ENCODE measurements around the gene CD101. TPM values are rescaled to one million over a fixed set of nuclear protein-coding genes. Genes with fewer than 3 reads are reported as not detected.

Gene CD101
- total RNA-seq, 1 donor from 2014 or later, result 0.74 TPM

GRCh38 chr1:117059678-117060440, 58.3 kb downstream of the CD101 start, which contains the start of gene TTF2:
TSS of gene TTF2 (plus strand) at chr1:117060326. CDS start at chr1:117060347, 21 bp downstream.
- H3K4me1 ChIP-seq, result peaks cover 20% of the 10 kb centered on the region
- no peaks in the 10 kb centered on the region for H3K9me3 ChIP-seq (replicated peaks)
- peak; percentile 51 for TF ChIP-seq CTCF (IDR thresholded peaks at IDR 0.05; ENCODE audit: borderline replicate concordance)
- DNase-seq, result peak; percentile 88
- H3K27me3 ChIP-seq (ENCODE audit: low read depth), result no peaks in the 10 kb centered on the region
- intact Hi-C loops (cut with micrococcal nuclease), result loop anchor here (5.0 to 10.0 kb wide), 5 partner anchors 208 to 695 kb away; no protein-coding TSS in a partner anchor
- H3K36me3 ChIP-seq, result no peaks in the 10 kb centered on the region
- peak within 1 kb of the TSS; percentile 40 for H3K27ac ChIP-seq (replicated peaks)
- H3K4me3 ChIP-seq, result peak within 1 kb of the TSS; percentile 81

- no peak for TF ChIP-seq CTCF (IDR thresholded peaks at IDR 0.05; ENCODE audit: borderline replicate concordance)
- H3K36me3 ChIP-seq, result no peaks in the 10 kb centered on the region
- DNase-seq, result no peak
- H3K4me3 ChIP-seq, result peak overlapping the region; percentile 81
- intact Hi-C loops (cut with micrococcal nuclease), result loop anchor here (10.0 kb wide), 2 partner anchors 224 to 694 kb away; no protein-coding TSS in a partner anchor
- H3K27me3 ChIP-seq (ENCODE audit: low read depth), result no peaks in the 10 kb centered on the region
- peaks cover 20% of the 10 kb centered on the region for H3K4me1 ChIP-seq
- peak overlapping the region; percentile 40 for H3K27ac ChIP-seq (replicated peaks)
- no peaks in the 10 kb centered on the region for H3K9me3 ChIP-seq (replicated peaks)
These were observed 59.1 kb downstream of the CD101 start for GRCh38 chr1:117060441-117061317.

- no peak overlapping the region for H3K4me3 ChIP-seq
- intact Hi-C loops (cut with micrococcal nuclease), result loop anchor here (10.0 kb wide), 2 partner anchors 223 to 693 kb away; no protein-coding TSS in a partner anchor
- TF ChIP-seq CTCF (IDR thresholded peaks at IDR 0.05; ENCODE audit: borderline replicate concordance), result no peak
- no peak overlapping the region for H3K27ac ChIP-seq (replicated peaks)
- H3K27me3 ChIP-seq (ENCODE audit: low read depth), result no peaks in the 10 kb centered on the region
- H3K9me3 ChIP-seq (replicated peaks), result no peaks in the 10 kb centered on the region
- DNase-seq, result no peak
- H3K4me1 ChIP-seq, result peaks cover 20% of the 10 kb centered on the region
- H3K36me3 ChIP-seq, result no peaks in the 10 kb centered on the region
These were observed 60.4 kb downstream of the CD101 start for GRCh38 chr1:117061986-117062415.

GRCh38 chr1:117066367-117066766, 64.8 kb downstream of the CD101 start:
- Histone ChIP-seq H3K4me1 (no peaks in the 10 kb centered on the region), H3K9me3 (replicated peaks) (no peaks in the 10 kb centered on the region), H3K4me3 (no peak overlapping the region), H3K36me3 (no peaks in the 10 kb centered on the region), H3K27me3 (ENCODE audit: low read depth) (no peaks in the 10 kb centered on the region), H3K27ac (replicated peaks) (no peak overlapping the region)
- TF ChIP-seq CTCF (IDR thresholded peaks at IDR 0.05; ENCODE audit: borderline replicate concordance), result no peak
- intact Hi-C loops (cut with micrococcal nuclease), result loop anchor here (10.0 kb wide), 2 partner anchors 218 to 688 kb away; no protein-coding TSS in a partner anchor
- no peak for DNase-seq

All from left ventricle myocardium inferior (tissue), 1 donor.